Spleen (tissue), 11 donors: Measurements from ENCODE around the gene SUCO. TPM values are rescaled to one million over a fixed set of nuclear protein-coding genes. Genes with fewer than 3 reads are reported as not detected.
A peak's percentile ranks its signal among the peaks of the same experiment; 100 is the strongest.

ENCODE experiments used
- DNase-seq: peaks from one replicate; pipeline ENCODE4 v3.0.0-alpha.2; 2020
- H3K27ac ChIP-seq, 8 donors: fragments of 200-600 bp; sonication (generic) in 7 of 8; 1 replicate in 4 of 8; 2 replicates in 4 of 8; pipeline versions ENCODE4 v1.5.0 to v1.8.0; 2016 to 2021; ENCODE audit warnings: inconsistent platforms in 4 of 8, mild to moderate bottlenecking in 4 of 8, moderate library complexity in 1 of 8
- H3K27me3 ChIP-seq, 7 donors: fragments of 200-600 bp; sonication (generic) in 6 of 7; replicated peaks in 1 of 7; 1 replicate in 4 of 7; 2 replicates in 3 of 7; pipeline versions ENCODE4 v1.5.0 to v1.8.0; 2016 to 2021; ENCODE audit warnings: inconsistent platforms in 3 of 7, mild to moderate bottlenecking in 1 of 7
- H3K36me3 ChIP-seq, 6 donors: fragments of 200-600 bp; sonication (generic) in 5 of 6; 1 replicate in 4 of 6; 2 replicates in 2 of 6; pipeline versions ENCODE4 v1.5.0 to v1.8.0; 2016 to 2021; ENCODE audit warnings: inconsistent platforms in 2 of 6
- H3K4me1 ChIP-seq, 6 donors: fragments of 200-600 bp; sonication (generic) in 5 of 6; 1 replicate in 3 of 6; 2 replicates in 3 of 6; pipeline versions ENCODE4 v1.5.0 to v1.8.0; 2016 to 2021; ENCODE audit warnings: inconsistent platforms in 3 of 6
- H3K4me3 ChIP-seq, 8 donors: fragments of 200-600 bp; sonication (generic) in 7 of 8; 1 replicate in 4 of 8; 2 replicates in 4 of 8; pipeline versions ENCODE4 v1.5.0 to v1.8.0; 2016 to 2021; ENCODE audit warnings: inconsistent platforms in 4 of 8, mild to moderate bottlenecking in 4 of 8, moderate library complexity in 2 of 8
- H3K9me3 ChIP-seq, 8 donors: fragments of 200-600 bp; sonication (generic) in 7 of 8; 1 replicate in 4 of 8; 2 replicates in 4 of 8; pipeline versions ENCODE4 v1.5.0 to v1.8.0; 2016 to 2021; ENCODE audit warnings: inconsistent platforms in 4 of 8
- POLR2A ChIP-seq, 3 donors: fragments of 450-650 bp; IDR thresholded peaks; one replicate each; pipeline ENCODE4 v1.5.1; 2017; ENCODE audit warnings: antibody characterized with exemption in 3 of 3, mild to moderate bottlenecking in 1 of 3
- POLR2AphosphoS5 ChIP-seq, 3 donors: sonication (generic); formaldehyde crosslinking; IDR thresholded peaks; one replicate each; pipeline ENCODE4 v1.5.1; 2017; ENCODE audit warnings: antibody characterized with exemption in 3 of 3
- WGBS, 5 donors: extraction: QIAGEN DNeasy Blood & Tissue Kit in 3 of 5; methylation state at CpG; one replicate each; pipeline versions ENCODE4 v1.1.5 to v1.1.7; 2013 to 2018; 5-methylcytosine and 5-hydroxymethylcytosine counted together
- intact Hi-C: fragments of 100-400 bp; cut with DNase I; formaldehyde crosslinking; loops from one replicate; pipeline ENCODE4 v1.15.0; 2023; ENCODE audit warnings: low total_unique reads
- polyA plus RNA-seq, 3 donors: library from polyadenylated mRNA; stranded (reverse); fragments of 200-250 nt; gene quantifications; one replicate each; pipeline ENCODE4 v1.2.1, GENCODE V29; 2013
- total RNA-seq, 7 donors: library from RNA; depleted of rRNA in 3 of 7; stranded (reverse); fragments of >200 nt in 3 of 7; fragmentation: NEBNext Ultra II Directional in 4 of 7; extraction: Animal tissue kit (Norgen Biotek cat#: 25700) in 4 of 7; gene quantifications; one replicate each; pipeline versions ENCODE4 v1.1.0 to v1.2.1, GENCODE V29; 2016 to 2021
- TF ChIP-seq, protein P1 (sequence below), 11 experiments: fragments of 200-600 bp in 7 of 11; fragments of 450-650 bp in 4 of 11; sonication (generic) in 4 of 11; IDR thresholded peaks in 8 of 11; conservative IDR thresholded peaks in 3 of 11; 1 replicate in 7 of 11; 2 replicates in 4 of 11; pipeline versions ENCODE4 v1.4.0 to v1.8.0; 2016 to 2021; ENCODE audit warnings: antibody characterized with exemption in 11 of 11, inconsistent platforms in 4 of 11, mild to moderate bottlenecking in 1 of 11
- donor health status: healthy with polysubstance abuse.
- donor health status: DM: no; HTN: no; CAD: no; lungs with moderate emphysema.
- donor health status: DM: no; HTN: no; CAD: no.
- donor health status: Bipolar disorder and iron deficiency.
- donor health status: healthy.
- donor health status: DM: no; HTN: no; CAD: no.
- donor health status: DM: yes; HTN: yes; CAD: no.

The SUCO gene
- total and polyA plus RNA-seq, 10 donors, result 7.9 to 59.5 (median 39.5) TPM

DNA sequence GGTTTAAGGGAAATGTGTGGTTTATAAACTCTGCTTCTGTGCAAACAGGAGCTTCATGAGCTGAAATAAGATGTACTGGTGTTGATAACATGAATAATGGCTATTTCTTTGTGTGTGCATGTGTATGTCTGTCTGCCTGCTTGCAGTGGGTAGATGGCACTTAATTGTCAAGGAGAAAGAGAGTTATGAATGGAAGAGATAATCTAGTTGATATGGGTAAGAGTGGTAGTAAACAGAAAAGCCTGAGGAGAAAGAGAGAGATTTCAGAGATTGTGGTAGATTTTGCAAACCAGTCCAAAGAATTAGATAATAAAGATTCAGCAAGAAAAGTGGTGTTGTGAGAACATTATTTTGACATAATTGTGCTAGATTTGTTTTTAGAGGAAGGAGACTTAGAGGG lies 7.7 kb downstream of the SUCO start:
- no peak for DNase-seq
- TF ChIP-seq POLR2A (IDR thresholded peaks at IDR 0.05), result no peak
- TF ChIP-seq, protein P1, sequence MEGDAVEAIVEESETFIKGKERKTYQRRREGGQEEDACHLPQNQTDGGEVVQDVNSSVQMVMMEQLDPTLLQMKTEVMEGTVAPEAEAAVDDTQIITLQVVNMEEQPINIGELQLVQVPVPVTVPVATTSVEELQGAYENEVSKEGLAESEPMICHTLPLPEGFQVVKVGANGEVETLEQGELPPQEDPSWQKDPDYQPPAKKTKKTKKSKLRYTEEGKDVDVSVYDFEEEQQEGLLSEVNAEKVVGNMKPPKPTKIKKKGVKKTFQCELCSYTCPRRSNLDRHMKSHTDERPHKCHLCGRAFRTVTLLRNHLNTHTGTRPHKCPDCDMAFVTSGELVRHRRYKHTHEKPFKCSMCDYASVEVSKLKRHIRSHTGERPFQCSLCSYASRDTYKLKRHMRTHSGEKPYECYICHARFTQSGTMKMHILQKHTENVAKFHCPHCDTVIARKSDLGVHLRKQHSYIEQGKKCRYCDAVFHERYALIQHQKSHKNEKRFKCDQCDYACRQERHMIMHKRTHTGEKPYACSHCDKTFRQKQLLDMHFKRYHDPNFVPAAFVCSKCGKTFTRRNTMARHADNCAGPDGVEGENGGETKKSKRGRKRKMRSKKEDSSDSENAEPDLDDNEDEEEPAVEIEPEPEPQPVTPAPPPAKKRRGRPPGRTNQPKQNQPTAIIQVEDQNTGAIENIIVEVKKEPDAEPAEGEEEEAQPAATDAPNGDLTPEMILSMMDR (IDR thresholded peaks at IDR 0.05 in 8 of 11, conservative IDR thresholded peaks at IDR 0.05 in 3 of 11), result no peak
- no peak for TF ChIP-seq POLR2AphosphoS5 (IDR thresholded peaks at IDR 0.05)
- Histone ChIP-seq H3K9me3 (no peaks in the 10 kb centered on the region), H3K4me1 (peaks cover 4 to 100% (median 67%) of the 10 kb centered on the region in 6 donors), H3K27ac (no peak overlapping the region), H3K27me3 (no peaks in the 10 kb centered on the region), H3K36me3 (no peaks in the 10 kb centered on the region), H3K4me3 (no peak overlapping the region)
- intact Hi-C loops, result no loop called here

GRCh38 chr1:172544481-172545104 lies 11.6 kb downstream of the SUCO start:
- TF ChIP-seq POLR2A (IDR thresholded peaks at IDR 0.05), result no peak
- no peak for TF ChIP-seq POLR2AphosphoS5 (IDR thresholded peaks at IDR 0.05)
- TF ChIP-seq, protein P1 (IDR thresholded peaks at IDR 0.05 in 8 of 11, conservative IDR thresholded peaks at IDR 0.05 in 3 of 11), result no peak
- intact Hi-C loops, result no loop called here
- Histone ChIP-seq H3K27me3 (no peaks in the 10 kb centered on the region), H3K4me3 (no peak overlapping the region), H3K4me1 (peaks cover 0 to 93% (median 64%) of the 10 kb centered on the region in 6 donors), H3K36me3 (no peaks in the 10 kb centered on the region), H3K9me3 (no peaks in the 10 kb centered on the region), H3K27ac (no peak overlapping the region)
- no peak for DNase-seq
- WGBS, 5 donors, result 66 to 82% (median 73%) methylated on average over 2 of the region's 2 CpGs

GRCh38 chr1:172545396-172546004 lies 12.6 kb downstream of the SUCO start:
- Histone ChIP-seq H3K27ac (peak overlapping the region in 2 of 8 donors; percentile 3 to 5), H3K4me3 (no peak overlapping the region), H3K27me3 (no peaks in the 10 kb centered on the region), H3K9me3 (no peaks in the 10 kb centered on the region), H3K4me1 (peaks cover 4 to 93% (median 63%) of the 10 kb centered on the region in 6 donors), H3K36me3 (no peaks in the 10 kb centered on the region)
- TF ChIP-seq POLR2AphosphoS5 (IDR thresholded peaks at IDR 0.05) (no peak), POLR2A (IDR thresholded peaks at IDR 0.05) (no peak)
- TF ChIP-seq, protein P1 (IDR thresholded peaks at IDR 0.05 in 8 of 11, conservative IDR thresholded peaks at IDR 0.05 in 3 of 11), result no peak
- no peak for DNase-seq
- intact Hi-C loops, result no loop called here
- WGBS, 5 donors, result 57 to 76% (median 64%) methylated on average over 4 of the region's 4 CpGs

DNA sequence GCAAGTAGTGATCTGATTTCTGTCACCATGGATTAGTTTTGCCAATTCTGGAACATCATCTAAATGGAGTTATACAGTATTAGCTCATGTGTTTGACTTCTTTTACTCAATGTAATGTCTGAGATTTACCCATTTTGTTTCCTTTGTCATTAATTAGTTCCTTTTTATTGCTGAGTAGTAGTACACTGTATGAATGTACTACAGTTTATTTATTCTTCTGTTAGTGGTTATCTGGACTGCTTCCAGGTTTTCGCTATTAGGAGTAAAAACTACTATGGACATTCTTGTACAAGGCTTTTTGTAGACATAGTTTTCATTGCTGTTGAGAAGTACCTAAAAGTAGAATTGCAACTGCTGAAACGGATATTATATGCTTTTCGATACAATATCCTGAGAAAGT lies 14.1 kb downstream of the SUCO start:
- no peaks in the 10 kb centered on the region for H3K36me3 ChIP-seq
- H3K27ac ChIP-seq, result no peak overlapping the region
- no peaks in the 10 kb centered on the region for H3K27me3 ChIP-seq
- H3K9me3 ChIP-seq, result no peaks in the 10 kb centered on the region
- DNase-seq, result no peak
- H3K4me1 ChIP-seq, result peaks cover 4 to 87% (median 54%) of the 10 kb centered on the region in 6 donors
- intact Hi-C loops, result no loop called here
- no peak overlapping the region for H3K4me3 ChIP-seq
- WGBS, 5 donors, result 86 to 93% (median 91%) methylated on average over 3 of the region's 3 CpGs
- TF ChIP-seq POLR2AphosphoS5 (IDR thresholded peaks at IDR 0.05) (no peak), POLR2A (IDR thresholded peaks at IDR 0.05) (no peak)
- TF ChIP-seq, protein P1 (IDR thresholded peaks at IDR 0.05 in 8 of 11, conservative IDR thresholded peaks at IDR 0.05 in 3 of 11), result no peak
